Putamen (tissue), 1 donor: ENCODE measurements around the gene HOXB4.

ENCODE experiments used
- DNase-seq: peaks from one replicate; pipeline ENCODE4 v3.0.0-alpha.2; 2016; ENCODE audit warnings: low spot score

HOXB4 gene

GRCh38 chr17:48571826-48572417, 6.2 kb downstream of the HOXB4 start:
- no peak for DNase-seq

- DNase-seq = no peak
Measured at GRCh38 chr17:48571024-48571818, 6.9 kb downstream of the HOXB4 start.

- no peak for DNase-seq
Measured at GRCh38 chr17:48570325-48571023, 7.7 kb downstream of the HOXB4 start.

GRCh38 chr17:48569674-48570324, 8.4 kb downstream of the HOXB4 start:
- DNase-seq = no peak

DNA sequence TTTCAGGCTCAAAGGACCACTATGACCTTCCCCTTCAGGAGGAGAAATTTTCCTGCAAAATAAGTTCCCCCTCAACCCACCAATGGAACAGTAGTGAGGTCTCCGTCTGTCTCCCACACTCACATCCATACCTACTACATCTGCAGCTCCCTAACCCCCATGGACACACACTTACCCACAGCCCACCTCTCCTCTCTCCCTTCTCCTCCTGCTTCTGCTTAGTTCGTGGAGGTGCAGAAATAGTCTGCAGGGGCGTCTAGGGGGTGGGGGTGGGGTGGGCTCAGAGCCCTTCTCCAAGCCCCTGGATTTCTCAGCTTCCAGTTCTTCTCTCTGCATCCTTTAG, 8.9 kb downstream of the HOXB4 start:
- no peak for DNase-seq

GRCh38 chr17:48568499-48569239, 9.5 kb downstream of the HOXB4 start:
- no peak for DNase-seq

- DNase-seq = no peak
Measured at GRCh38 chr17:48567646-48568354, 10.3 kb downstream of the HOXB4 start.

DNA sequence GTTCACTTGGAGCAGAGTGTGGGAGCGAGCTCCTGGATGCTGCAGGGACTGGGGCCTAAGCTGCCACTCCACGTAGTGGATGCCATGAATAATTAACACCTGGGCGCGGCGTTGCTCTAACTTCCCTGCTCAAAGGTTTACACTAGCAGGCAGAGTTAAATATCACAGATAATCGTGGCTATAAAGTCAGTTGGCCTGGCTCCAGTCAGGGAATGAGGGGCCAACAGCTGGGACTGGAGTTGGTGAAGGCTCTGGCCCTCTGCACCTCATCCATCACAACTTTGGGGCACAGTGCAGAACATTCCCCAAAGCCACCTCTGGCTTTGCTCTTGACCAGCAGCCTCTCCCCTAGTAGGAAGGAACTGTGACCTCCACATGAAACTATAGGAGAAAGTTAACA, 10.9 kb downstream of the HOXB4 start:
- no peak for DNase-seq

GRCh38 chr17:48566717-48567116, 11.4 kb downstream of the HOXB4 start:
- no peak for DNase-seq

DNA sequence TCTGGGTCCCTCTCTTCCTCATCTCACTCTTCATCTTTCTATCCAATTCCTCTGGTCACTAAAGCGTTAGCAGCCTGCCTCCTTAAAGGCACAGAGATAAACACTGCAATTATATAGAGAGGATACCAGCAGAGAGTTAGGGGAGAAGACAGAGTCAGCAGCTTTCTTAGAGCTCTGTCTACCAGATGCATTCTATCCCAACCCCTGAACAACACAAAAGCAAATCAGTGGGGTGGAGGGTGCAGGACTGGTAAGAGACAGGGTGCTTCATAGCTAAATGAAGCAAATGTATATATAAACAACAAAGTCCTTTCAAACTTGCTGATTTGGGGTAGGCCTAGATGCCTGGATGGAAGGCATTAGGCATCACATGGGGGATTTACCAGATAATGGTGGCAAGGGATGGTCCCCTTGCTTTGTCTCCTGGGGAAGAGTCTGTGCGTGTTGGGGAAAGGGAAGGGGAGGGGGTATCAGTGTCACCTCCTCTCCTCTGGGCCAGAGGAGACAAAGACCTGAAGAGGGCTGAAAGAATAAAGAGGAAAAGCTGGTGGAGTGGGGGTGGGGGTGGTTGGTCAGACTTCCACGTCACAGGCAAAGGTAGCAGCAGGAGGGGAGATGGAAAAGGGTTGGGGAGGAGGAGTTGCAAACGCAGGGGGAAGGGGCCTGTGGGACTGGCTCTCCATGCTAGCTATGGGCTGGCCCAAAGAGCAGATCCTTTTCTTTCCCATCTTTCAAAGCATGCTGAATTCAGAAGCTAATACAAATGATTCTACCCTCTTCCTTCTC, 12.0 kb downstream of the HOXB4 start:
- no peak for DNase-seq

- DNase-seq = no peak
Measured at GRCh38 chr17:48565022-48565554, 13.1 kb downstream of the HOXB4 start.

DNA sequence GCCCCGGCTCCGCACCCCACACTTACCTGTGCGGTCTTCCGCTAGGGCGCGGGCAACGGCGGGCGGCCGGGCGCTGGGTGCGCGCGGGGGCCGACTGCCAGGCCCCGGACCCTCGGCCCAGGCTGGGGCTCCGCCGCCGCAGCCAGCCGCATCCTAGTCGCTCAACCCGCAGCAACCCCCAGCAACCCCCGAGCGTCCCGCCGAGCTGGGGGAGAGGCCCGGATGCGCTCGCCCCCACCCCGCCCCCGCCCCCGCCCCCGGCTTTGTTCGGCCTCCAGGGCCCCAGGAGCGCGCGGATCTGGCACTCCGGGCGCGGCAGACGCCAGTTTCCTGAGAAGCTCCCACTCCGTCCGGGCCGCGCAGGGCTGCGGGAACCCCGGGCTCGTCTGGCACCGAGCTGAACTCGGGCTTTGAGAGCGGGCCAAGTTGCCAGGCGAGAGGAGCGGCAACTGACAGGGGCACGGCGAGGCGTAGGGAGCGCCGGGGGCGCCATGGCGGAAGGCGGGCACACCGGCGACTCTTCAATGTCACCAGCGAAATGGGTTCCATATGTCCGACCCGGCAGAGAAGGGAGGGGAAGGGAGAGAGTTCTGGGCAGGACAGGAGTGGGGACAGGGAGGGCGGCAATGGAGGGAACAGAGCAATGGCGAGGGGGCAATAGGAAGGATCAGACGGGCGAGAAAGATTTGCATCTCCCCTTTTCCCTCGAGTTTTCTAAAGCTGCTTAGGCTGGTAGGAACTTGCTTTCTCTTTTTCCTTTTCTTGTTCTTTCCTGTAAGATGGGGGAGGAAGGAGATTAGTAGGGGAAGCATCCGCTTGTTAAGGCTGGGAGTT, 13.7 kb downstream of the HOXB4 start:
- DNase-seq = no peak

DNA sequence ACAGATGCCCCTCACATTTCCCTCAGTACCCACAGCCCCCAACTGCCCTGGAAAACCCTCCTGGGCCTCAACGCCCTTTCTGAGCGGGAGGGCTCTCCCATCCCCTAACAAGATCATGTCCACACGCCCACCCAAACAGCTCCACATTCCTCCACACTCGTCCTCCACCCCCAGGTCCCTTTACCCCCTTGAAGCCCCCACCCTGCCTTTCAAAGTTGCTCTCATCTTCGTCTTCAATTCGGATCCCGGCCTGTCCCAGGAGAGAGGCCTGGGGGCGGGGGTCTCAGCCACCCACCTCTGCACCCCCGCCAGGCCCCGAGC, 14.3 kb downstream of the HOXB4 start:
- DNase-seq = no peak

- DNase-seq = no peak
Measured at GRCh38 chr17:48563385-48563838, 14.7 kb downstream of the HOXB4 start.

- DNase-seq = no peak
Measured at GRCh38 chr17:48562934-48563333, 15.2 kb downstream of the HOXB4 start.

DNA sequence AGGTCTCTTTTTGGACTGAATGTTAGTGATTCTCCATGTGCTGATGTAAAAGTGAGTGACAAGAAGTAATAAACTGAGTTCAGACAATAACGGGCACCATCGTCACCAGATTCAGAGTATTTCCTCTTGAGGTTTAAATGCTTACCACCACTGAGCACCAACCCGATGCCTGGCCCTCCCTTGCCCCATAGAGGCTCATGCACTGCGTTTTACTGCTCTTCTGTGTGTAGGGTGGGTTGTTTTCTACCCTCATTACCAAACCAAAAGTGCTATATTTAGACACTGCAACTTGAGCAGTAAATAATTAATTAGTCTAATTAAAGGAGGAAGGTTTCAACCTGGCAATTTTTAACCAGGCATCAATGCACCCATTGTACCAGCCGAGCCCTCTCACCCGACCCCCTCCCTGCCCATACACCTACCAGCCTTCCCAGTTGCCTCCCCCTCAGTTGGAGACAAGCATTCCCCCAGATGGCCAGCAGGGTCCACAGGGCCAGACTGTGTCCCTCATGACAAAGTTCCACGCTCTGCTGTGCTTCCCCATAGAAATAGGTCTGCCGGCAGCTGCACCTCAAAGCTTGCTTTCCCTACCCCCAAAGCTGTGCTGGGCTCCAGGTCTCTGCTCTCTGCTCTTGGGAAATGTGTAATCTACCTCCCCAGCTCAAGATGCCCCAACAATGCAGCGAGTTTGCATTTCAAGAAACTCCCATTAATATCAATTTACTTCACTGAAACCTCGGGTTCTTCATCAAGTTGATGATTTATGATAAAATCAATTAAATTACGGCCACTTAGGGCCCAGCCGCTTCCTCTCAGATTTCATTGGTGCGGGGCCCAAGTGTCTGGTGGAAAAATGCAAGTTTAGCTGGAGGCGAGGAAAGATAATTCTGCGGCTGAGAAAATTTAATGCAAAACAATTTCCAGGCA, 16.0 kb downstream of the HOXB4 start:
- DNase-seq = no peak

DNA sequence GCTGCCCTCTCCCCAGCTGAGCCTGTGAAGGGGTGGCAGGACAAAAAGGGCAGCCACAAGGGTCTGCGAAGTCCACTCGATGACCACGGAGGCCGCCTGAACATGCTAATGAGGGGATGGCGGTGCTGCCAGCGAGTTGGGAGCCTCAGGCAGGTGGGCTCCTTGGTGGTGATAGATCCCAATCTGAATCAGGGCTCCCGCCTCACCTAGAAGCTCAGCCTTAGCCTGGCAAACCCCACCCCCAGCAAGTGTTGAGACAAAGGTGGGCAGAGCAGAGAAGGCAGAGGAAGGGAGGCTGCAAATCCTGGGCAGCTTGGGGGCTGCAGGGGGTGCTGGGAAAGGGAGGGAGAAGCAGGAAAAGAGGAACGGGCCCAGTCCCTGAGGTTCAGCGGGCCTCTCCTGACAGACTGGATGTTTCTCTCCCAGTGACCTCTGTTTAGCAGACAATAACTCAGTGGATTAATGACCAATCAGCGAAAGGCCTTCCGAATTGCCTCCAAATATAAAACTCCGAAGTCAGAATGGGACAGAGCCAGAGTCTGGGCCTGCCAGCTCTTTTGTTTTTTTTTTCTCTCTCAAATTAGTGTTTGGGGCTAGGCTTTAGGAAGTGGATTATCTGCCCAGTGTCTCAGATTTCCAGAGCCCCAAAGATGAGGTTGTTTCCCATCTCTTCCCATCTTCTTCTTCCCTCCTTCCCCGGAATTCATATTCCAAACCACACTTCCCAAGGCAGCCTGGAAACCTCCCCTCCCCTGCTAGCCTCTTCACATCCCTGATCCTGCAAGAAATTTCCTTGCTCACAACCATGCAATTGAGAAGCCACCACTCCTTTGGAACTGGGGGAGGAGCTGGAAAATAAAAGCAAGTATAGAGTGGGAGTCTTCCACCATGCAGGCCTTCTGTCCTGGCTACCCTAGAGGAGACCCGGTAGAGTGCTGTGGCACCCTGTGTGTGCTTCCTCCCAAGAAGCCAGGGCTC, 18.0 kb downstream of the HOXB4 start:
- no peak for DNase-seq
